GM12878 (cell line): Measurements from ENCODE around the gene FOXO3. TPM values are rescaled to one million over a fixed set of nuclear protein-coding genes. Genes with fewer than 3 reads are reported as not detected.

Experiments
- ATAC-seq: fragments of 200-7000 bp; cut with Tn5 transposase; 3 replicates; pipeline ENCODE4 v1.9.1; 2020; ENCODE audit warnings: mild to moderate bottlenecking, moderate library complexity
- BruUV-seq: library from RNA; stranded (reverse); fragments of 400-500 nt; replicated peaks from 2 replicates; lab custom pipeline; 2021; lab: Mats Ljungman, UMichigan
- CTCF ChIA-PET: fragments of 300-600 bp; sonication (Branson Sonifier 250); formaldehyde crosslinking; extraction: SDS; loops from one replicate; lab custom pipeline; 2021; ENCODE audit warnings: inconsistent platforms; lab: Yijun Ruan, JAX
- POLR2A ChIA-PET: fragments of 350-600 bp; formaldehyde crosslinking; extraction: SDS; loops from one replicate; lab custom pipeline; 2021; ENCODE audit warnings: inconsistent platforms; lab: Charles Lee
- RAD21 ChIA-PET: fragments of 300-600 bp; sonication (Branson Sonifier 250); formaldehyde crosslinking; loops from one replicate; lab custom pipeline; 2023; ENCODE audit warnings: antibody characterized with exemption; ENCODE audit not compliant: unreplicated experiment; lab: Charles Lee
- SMC1A ChIA-PET: fragments of 300-600 bp; sonication (Branson Sonifier 250); formaldehyde crosslinking; loops from one replicate; lab custom pipeline; 2023; ENCODE audit not compliant: unreplicated experiment, uncharacterized antibody; lab: Charles Lee
- DNase-seq: peaks from one replicate; pipeline ENCODE4 v3.0.0-alpha.2; 2011; ENCODE audit warnings: low read depth, low spot score
- FAIRE-seq: peaks from 3 replicates; lab custom pipeline; 2011; peaks lifted over from hg19 to GRCh38; lab: Jason Lieb, UNC
- H2AFZ ChIP-seq: 2 replicates; pipeline ENCODE4 v1.6.0; 2011; ENCODE audit warnings: low read depth, low read length, control low read depth; ENCODE audit not compliant: control insufficient read depth
- H3K27ac ChIP-seq: 2 replicates; pipeline ENCODE4 v1.5.1; 2011; ENCODE audit warnings: control low read depth; ENCODE audit not compliant: control insufficient read depth, insufficient read depth
- H3K27me3 ChIP-seq, 2 experiments: replicated peaks in 1 of 2; 2 replicates each; pipeline versions ENCODE4 v1.6.0 to v1.6.1; 2011; ENCODE audit warnings: low read length in 1 of 2; ENCODE audit not compliant: control insufficient read depth in 2 of 2, insufficient read depth in 2 of 2
- H3K36me3 ChIP-seq, 2 experiments: 2 replicates each; pipeline ENCODE4 v1.5.1; 2011; ENCODE audit warnings: low read length in 1 of 2; ENCODE audit not compliant: control insufficient read depth in 2 of 2, insufficient read depth in 2 of 2
- H3K4me1 ChIP-seq: 2 replicates; pipeline ENCODE4 v1.6.1; 2011; ENCODE audit warnings: mild to moderate bottlenecking, low read length, moderate library complexity, mixed read lengths; ENCODE audit not compliant: control insufficient read depth, insufficient read depth
- H3K4me2 ChIP-seq: 2 replicates; pipeline ENCODE4 v1.6.0; 2011; ENCODE audit warnings: control low read depth; ENCODE audit not compliant: control insufficient read depth, insufficient read depth
- H3K4me3 ChIP-seq: fragments of 200-600 bp; sonication (generic); 2 replicates; pipeline ENCODE4 v1.5.1; 2016
- H3K79me2 ChIP-seq: 2 replicates; pipeline ENCODE4 v1.6.0; 2011; ENCODE audit warnings: low read length; ENCODE audit not compliant: control insufficient read depth, insufficient read depth
- H3K9ac ChIP-seq: 2 replicates; pipeline ENCODE4 v1.8.0; 2011; ENCODE audit warnings: low read length, control low read depth, mixed read lengths; ENCODE audit not compliant: control insufficient read depth, insufficient read depth
- H3K9me3 ChIP-seq: replicated peaks from 3 replicates; pipeline ENCODE4 v1.5.1; 2011; ENCODE audit warnings: mild to moderate bottlenecking, low read length; ENCODE audit not compliant: control insufficient read depth, insufficient read depth
- H4K20me1 ChIP-seq: 2 replicates; pipeline ENCODE4 v1.6.0; 2011; ENCODE audit not compliant: control insufficient read depth, insufficient read depth
- BRCA1 ChIP-seq: IDR thresholded peaks from 2 replicates; pipeline ENCODE4 v1.6.1; 2011; ENCODE audit warnings: low read depth, low read length, improper control_type of control experiment
- CHD4 ChIP-seq: fragments of 200-600 bp; sonication (generic); IDR thresholded peaks from 2 replicates; pipeline ENCODE4 v1.6.1; 2016; ENCODE audit warnings: mild to moderate bottlenecking
- CUX1 ChIP-seq: IDR thresholded peaks from 2 replicates; pipeline ENCODE4 v1.6.1; 2012; ENCODE audit warnings: improper control_type of control experiment, low read depth, low read length; ENCODE audit not compliant: insufficient replicate concordance
- DPF2 ChIP-seq: fragments of 450-650 bp; IDR thresholded peaks from 2 replicates; pipeline ENCODE4 v1.6.1; 2017; ENCODE audit warnings: mild to moderate bottlenecking
- NR2C2 ChIP-seq: IDR thresholded peaks from 2 replicates; pipeline ENCODE4 v1.6.1; 2011; ENCODE audit warnings: borderline replicate concordance, low read depth; ENCODE audit not compliant: control insufficient read depth, insufficient read length
- RAD21 ChIP-seq: IDR thresholded peaks from 2 replicates; pipeline ENCODE4 v1.6.1; 2011; ENCODE audit warnings: mild to moderate bottlenecking, low read depth, low read length, moderate library complexity; ENCODE audit not compliant: insufficient read depth
- SMARCA5 ChIP-seq: fragments of 450-650 bp; IDR thresholded peaks from 2 replicates; pipeline ENCODE4 v1.6.1; 2017; ENCODE audit warnings: mild to moderate bottlenecking
- SREBF1 ChIP-seq: IDR thresholded peaks from 2 replicates; pipeline ENCODE4 v1.6.1; 2012; ENCODE audit warnings: mild to moderate bottlenecking, low read length
- USF1 ChIP-seq: IDR thresholded peaks from 2 replicates; pipeline ENCODE4 v1.6.1; 2011; ENCODE audit warnings: borderline replicate concordance, low read depth, mild to moderate bottlenecking, moderate library complexity, mixed read lengths, low read length; ENCODE audit not compliant: insufficient read depth; ENCODE audit errors: extremely low read length
- YBX1 ChIP-seq: fragments of 450-650 bp; IDR thresholded peaks from 2 replicates; pipeline ENCODE4 v1.6.1; 2016; ENCODE audit warnings: antibody characterized with exemption
- WGBS: methylation state at CpG from one replicate; pipeline ENCODE4 v1.1.6; 2016; ENCODE audit warnings: low lambda C conversion rate; ENCODE audit not compliant: insufficient replicate concordance, insufficient coverage; ENCODE audit errors: missing lambda C conversion rate; 5-methylcytosine and 5-hydroxymethylcytosine counted together
- in situ Hi-C: fragments of 300-500 bp; cut with MboI; formaldehyde crosslinking; loops from 9 replicates; pipeline ENCODE4 v1.14.3; 2018; ENCODE audit warnings: mixed read lengths
- intact Hi-C: fragments of 100-400 bp; cut with micrococcal nuclease; formaldehyde crosslinking; loops from one replicate; pipeline ENCODE4 v1.14.2; 2022; ENCODE audit not compliant: unreplicated experiment
- polyA plus RNA-seq, 11 experiments: library from polyadenylated mRNA; depleted of rRNA in 4 of 11; unstranded in 6 of 11; stranded (reverse) in 5 of 11; fragments of >200 nt; fragmentation: Nextera tagmentation in 4 of 11; fragmentation: Illumina TruSeq in 1 of 11; extraction: Ambion mirVana in 4 of 11; extraction: Trizol in 1 of 11; gene quantifications; 1 replicate in 1 of 11; 2 replicates in 10 of 11; pipeline versions ENCODE4 v1.2.1 to v1.2.3, GENCODE V29; 2011 to 2016; ENCODE audit warnings: inconsistent platforms in 2 of 11, missing spikeins in 2 of 11, low read depth in 1 of 11
- total RNA-seq, 4 experiments: library from RNA; depleted of rRNA in 3 of 4; stranded (reverse); fragments of >200 nt in 3 of 4; fragmentation: Illumina TruSeq in 1 of 4; extraction: Trizol in 1 of 4; gene quantifications; 2 replicates each; pipeline versions ENCODE4 v1.2.1 to v1.2.3, GENCODE V29; 2013 to 2021

FOXO3 gene
- total and polyA plus RNA-seq, 10 of the 15 experiments (the other 5 are each of a cell fraction or from before 2014, with no cell fraction given) = 0.82 to 4.5 (median 1.7) TPM

- no TSS peak for BruUV-seq
- ChIA-PET SMC1A (interaction anchor here (0.6 to 1.9 kb wide), 4 partner anchors 233 to 529 kb away, joined by 3 to 8 read pairs (median 4); no protein-coding TSS in a partner anchor), RAD21 (interaction anchor here (0.5 kb wide), 1 partner anchor 523 kb away, joined by 3 read pairs; no protein-coding TSS in a partner anchor), POLR2A (no interaction called here), CTCF (interaction anchor here (0.7 to 6.9 kb wide), 8 partner anchors 8 to 527 kb away, joined by 3 to 107 read pairs (median 4); no protein-coding TSS in a partner anchor)
- intact Hi-C loops (no loop called here), in situ Hi-C loops (loop anchor here (5.0 kb wide), 2 partner anchors 236 to 521 kb away; no protein-coding TSS in a partner anchor)
- FAIRE-seq (no peak), ATAC-seq (no peak), DNase-seq (no peak)
- Histone ChIP-seq H3K79me2 (no peaks in the 10 kb centered on the region), H3K9me3 (no peaks in the 10 kb centered on the region), H3K36me3 (no peaks in the 10 kb centered on the region), H3K27ac (no peak overlapping the region), H3K9ac (no peak overlapping the region), H2AFZ (no peak overlapping the region), H3K4me2 (no peak overlapping the region), H4K20me1 (no peaks in the 10 kb centered on the region), H3K27me3 (peaks cover 1 to 6% of the 10 kb centered on the region in 2 experiments; a peak in 3 of 4 replicates), H3K4me3 (no peak overlapping the region), H3K4me1 (no peaks in the 10 kb centered on the region)
- WGBS = 41% methylated on average over 6 of the region's 6 CpGs
- TF ChIP-seq SREBF1 (no peak), CUX1 (no peak), CHD4 (no peak), RAD21 (no peak), NR2C2 (no peak), YBX1 (no peak), BRCA1 (no peak), USF1 (no peak), DPF2 (no peak), SMARCA5 (no peak)
These were observed 14.4 kb upstream of the FOXO3 start for GRCh38 chr6:108546079-108547049.
